ENCODE measurements around the gene FHAD1. TPM values are rescaled to one million over a fixed set of nuclear protein-coding genes. Genes with fewer than 3 reads are reported as not detected.
"Not testable (repeated sequence)": the region's sequence is repeated elsewhere in the genome, so short reads cannot be mapped to it uniquely, and the experiment has no call there.

The FHAD1 gene
- total RNA-seq, 2 experiments from 2014 or later: not detected

DNA sequence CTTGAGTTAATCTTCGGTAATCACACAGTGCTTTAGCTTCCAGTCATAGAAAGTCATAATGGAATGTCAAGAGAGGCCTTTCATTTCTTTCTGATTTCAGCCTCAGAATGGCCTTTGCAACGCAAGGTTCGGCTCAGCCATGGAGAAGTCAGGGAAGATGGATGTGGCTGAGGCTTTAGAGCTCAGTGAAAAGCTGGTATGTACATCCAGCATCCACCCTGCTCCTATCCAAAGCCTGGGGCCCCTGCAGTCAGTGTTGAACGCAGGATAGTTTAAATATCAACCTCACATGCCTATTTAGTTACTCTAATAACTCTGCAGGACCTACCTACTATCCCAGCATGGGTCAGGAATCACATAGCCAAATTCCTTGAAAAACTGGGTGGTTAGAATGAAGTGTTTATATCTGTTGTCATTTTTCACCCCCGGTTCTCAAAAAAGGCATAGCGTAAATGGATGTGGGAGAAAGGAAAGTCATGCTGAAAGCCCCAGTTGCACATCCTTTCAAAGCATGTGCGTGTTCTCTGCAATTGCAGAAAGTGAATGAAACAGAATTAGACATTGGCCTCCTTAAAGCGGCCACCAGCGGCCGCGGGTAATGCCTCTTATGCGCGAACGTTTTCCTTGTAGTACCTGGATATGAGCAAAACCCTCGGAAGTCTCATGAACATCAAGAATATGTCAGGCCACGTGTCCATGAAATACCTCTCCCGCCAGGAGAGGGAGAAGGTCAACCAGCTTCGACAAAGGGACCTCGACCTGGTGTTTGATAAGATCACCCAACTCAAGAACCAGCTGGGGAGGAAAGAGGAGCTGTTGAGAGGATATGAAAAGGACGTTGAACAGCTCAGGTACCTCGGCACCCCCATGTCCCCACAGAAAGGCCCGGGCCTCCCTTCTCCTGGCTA is 133.8 kb downstream of the FHAD1 start:
- Mint-ChIP-seq H3K27ac (no peak overlapping the region), H3K4me3 (no peak overlapping the region), H3K27me3 (peaks cover 23% of the 10 kb centered on the region), H3K4me1 (peaks cover 2% of the 10 kb centered on the region), H3K9me3 (no peaks in the 10 kb centered on the region), H3K36me3 (ENCODE audit: low read depth) (no peaks in the 10 kb centered on the region)
- ChIA-PET CTCF (no interaction called here), POLR2A (no interaction called here)
- DNase-seq: no peak

DNA sequence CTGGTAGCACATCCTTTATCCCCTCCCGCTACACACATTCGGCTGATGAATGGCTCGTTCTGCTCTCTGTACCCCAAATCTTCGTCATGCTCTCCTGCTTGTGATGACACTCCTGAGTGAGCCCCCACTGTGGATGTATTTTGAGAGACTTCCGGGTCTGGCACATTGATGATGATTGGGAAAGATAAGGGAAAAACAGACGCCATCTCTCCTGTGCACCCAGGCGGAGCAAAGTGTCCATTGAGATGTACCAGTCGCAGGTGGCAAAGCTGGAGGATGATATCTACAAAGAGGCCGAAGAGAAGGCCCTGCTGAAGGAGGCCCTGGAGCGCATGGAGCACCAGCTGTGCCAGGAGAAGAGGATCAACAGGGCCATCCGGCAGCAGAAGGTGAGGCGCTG is 134.8 kb downstream of the FHAD1 start:
- Mint-ChIP-seq H3K4me1 (peaks cover 5% of the 10 kb centered on the region), H3K27me3 (peaks cover 33% of the 10 kb centered on the region), H3K9me3 (no peaks in the 10 kb centered on the region), H3K27ac (no peak overlapping the region), H3K36me3 (ENCODE audit: low read depth) (no peaks in the 10 kb centered on the region), H3K4me3 (no peak overlapping the region)
- CTCF ChIA-PET: no interaction called here
- POLR2A ChIA-PET: no interaction called here
- no peak for DNase-seq

DNA sequence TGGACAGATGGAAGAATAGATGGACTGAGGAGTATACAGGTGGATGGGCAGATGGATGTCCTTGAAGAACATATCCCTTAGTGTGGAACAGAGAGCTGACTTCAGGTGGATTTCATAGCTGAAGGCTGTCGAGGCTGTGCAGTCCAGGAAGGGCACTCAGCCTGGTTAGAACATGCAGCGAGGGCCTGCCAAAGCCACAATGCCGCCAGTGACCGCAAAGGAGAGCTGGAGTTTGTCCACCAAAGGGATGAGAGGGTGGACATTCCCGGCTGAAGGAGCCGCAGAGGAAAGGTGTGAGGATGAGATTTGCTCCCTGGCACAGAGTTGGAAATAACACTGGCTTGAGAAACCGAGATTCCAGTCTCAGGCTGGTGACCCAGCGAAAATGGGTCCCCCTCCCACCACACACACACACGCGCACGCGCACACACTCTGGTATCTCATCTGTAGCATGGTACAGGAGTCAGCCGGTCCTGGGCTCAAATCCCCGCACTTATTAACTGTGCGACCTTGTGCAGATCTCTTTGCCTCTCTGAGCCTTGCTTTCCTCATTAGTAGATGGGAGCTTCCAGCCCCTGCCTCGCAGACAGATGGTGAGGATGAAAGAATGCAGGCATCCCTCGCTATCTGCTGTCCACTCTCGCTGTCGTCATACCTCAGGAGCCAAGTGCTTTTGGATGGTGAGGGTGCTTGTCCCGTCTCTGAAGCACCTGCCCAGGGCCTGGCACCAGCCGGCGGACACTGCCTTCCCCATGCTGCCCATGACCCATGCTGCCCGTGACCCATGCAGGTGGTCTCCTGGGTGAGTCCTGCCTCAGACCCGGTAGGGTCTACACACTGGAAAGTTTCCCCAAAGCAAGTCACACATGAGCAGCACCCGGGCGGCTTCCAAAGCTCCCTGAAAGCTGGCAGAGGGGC is 135.8 kb downstream of the FHAD1 start:
- no peaks in the 10 kb centered on the region for H3K9me3 Mint-ChIP-seq
- POLR2A ChIA-PET: no interaction called here
- H3K4me1 Mint-ChIP-seq: peaks cover 5% of the 10 kb centered on the region
- no peak for DNase-seq
- CTCF ChIA-PET: interaction anchor here (1.2 kb wide), 1 partner anchor 10 kb away, joined by 4 read pairs; no protein-coding TSS in a partner anchor
- H3K4me3 Mint-ChIP-seq: no peak overlapping the region
- peaks cover 34% of the 10 kb centered on the region for H3K27me3 Mint-ChIP-seq
- no peak overlapping the region for H3K27ac Mint-ChIP-seq
- no peaks in the 10 kb centered on the region for H3K36me3 Mint-ChIP-seq (ENCODE audit: low read depth)

DNA sequence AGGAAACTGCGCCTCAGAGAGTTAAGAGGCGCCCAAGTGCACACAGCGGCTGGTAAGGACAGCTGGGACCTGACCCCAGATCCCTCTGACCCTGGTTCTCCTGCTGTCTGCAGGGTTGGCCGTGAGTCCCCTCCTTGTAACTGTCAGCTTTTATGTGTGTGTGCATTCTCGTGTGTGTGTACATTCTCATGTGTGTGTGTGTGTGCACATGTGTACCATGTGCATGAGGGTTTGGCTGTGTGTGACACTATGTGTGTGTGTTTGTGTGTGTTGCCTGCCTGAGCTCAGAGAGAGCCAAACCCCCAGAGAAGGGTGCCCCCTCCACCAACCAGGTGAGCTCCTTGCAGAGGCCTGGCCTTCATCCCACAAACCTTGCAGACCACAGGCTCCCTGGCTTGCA is 136.8 kb downstream of the FHAD1 start:
- Mint-ChIP-seq H3K27me3 (peaks cover 29% of the 10 kb centered on the region), H3K9me3 (no peaks in the 10 kb centered on the region), H3K4me3 (no peak overlapping the region), H3K36me3 (ENCODE audit: low read depth) (no peaks in the 10 kb centered on the region), H3K4me1 (peaks cover 5% of the 10 kb centered on the region), H3K27ac (no peak overlapping the region)
- POLR2A ChIA-PET: no interaction called here
- CTCF ChIA-PET: interaction anchor here (1.2 kb wide), 1 partner anchor 11 kb away, joined by 4 read pairs; no protein-coding TSS in a partner anchor
- DNase-seq: no peak

DNA sequence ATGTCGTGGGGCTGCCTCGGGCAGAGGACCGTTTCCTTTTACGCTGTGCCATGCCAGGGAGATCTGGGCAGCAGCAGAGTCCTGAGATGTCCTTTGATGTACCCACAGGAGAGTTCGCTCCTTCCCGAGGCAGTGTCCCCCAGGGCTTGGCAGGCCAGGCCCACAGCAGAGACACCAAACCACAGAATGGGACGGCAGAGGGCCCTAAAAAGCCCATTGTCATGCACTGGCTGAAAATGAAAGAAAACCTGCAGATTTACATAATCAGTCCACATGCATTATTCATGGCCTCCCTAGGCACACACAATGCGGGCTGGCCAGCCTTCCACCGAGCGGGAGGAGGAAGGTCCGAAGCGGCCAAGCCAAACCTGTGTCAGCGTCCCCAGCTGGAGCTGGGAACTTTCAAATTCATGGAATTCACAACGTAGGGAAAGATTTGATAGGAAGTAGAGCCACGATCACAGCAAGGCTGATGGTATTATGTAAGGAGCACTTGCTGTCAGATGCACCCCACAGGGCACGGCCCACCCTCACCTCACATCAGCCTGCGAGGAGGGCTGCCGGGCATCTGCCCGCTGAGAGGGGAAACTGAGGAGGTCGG is 137.4 kb downstream of the FHAD1 start:
- Mint-ChIP-seq H3K27ac (no peak overlapping the region), H3K27me3 (peaks cover 28% of the 10 kb centered on the region), H3K36me3 (ENCODE audit: low read depth) (no peaks in the 10 kb centered on the region), H3K9me3 (no peaks in the 10 kb centered on the region), H3K4me1 (peaks cover 5% of the 10 kb centered on the region), H3K4me3 (peak overlapping the region; percentile 28)
- DNase-seq: no peak
- CTCF ChIA-PET: interaction anchor here (1.2 kb wide), 1 partner anchor 11 kb away, joined by 4 read pairs; no protein-coding TSS in a partner anchor
- POLR2A ChIA-PET: no interaction called here

DNA sequence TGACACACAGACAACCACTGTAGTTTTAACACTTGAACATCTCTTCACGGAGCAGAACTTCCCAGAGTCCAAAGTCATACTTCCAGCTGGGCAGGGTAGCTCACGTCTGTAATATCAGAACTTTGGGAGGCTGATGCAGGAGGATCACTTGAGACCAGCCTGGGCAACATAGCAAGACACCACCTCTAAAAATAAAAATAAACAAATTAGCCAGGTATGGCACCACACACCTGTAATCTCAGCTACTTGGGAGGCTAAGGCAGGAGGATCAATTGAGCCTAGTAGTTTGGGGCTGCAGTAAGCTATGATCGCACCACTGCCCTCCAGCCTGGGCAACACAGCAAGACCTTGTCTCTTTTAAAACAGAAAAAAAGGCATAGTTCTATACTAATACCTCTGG is 138.4 kb downstream of the FHAD1 start:
- Mint-ChIP-seq H3K4me3 (no peak overlapping the region), H3K36me3 (ENCODE audit: low read depth) (no peaks in the 10 kb centered on the region), H3K9me3 (no peaks in the 10 kb centered on the region), H3K4me1 (peaks cover 5% of the 10 kb centered on the region), H3K27ac (no peak overlapping the region), H3K27me3 (peaks cover 26% of the 10 kb centered on the region)
- ChIA-PET POLR2A (no interaction called here), CTCF (interaction anchor here (0.8 to 1.0 kb wide), 2 partner anchors 36 to 73 kb away, joined by 3 read pairs; no protein-coding TSS in a partner anchor)
- DNase-seq: no peak

DNA sequence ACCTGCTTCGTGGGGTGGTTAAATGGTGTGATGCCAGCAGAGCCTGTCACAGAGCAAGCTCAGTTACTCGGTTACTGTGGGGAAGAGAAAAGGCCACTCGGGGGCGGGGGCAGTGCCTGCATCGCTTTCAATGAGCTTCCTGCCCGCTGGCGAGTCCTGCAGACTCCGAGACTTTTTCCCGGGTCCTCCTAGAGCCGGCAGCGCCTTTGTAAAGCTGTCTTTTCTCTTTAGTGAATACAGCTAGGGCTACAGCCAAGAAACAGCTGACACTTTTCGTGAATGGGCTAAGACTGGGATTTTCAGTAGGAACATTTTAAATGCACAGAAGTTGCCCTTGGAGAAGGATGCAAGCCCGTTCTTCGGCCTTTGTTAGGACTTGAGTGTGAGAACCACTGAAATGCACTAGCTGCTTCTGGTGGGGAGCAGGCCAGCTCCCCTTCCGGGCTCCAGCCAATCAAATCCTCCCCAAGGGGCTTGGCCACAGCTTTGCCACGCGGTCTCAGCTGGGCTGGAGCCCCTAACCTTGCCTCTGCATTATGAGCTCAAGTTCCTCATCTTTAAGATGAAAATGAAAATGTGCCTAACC is 139.2 kb downstream of the FHAD1 start:
- peaks cover 29% of the 10 kb centered on the region for H3K27me3 Mint-ChIP-seq
- H3K9me3 Mint-ChIP-seq: no peaks in the 10 kb centered on the region
- no peak for DNase-seq
- H3K27ac Mint-ChIP-seq: no peak overlapping the region
- H3K36me3 Mint-ChIP-seq (ENCODE audit: low read depth): no peaks in the 10 kb centered on the region
- CTCF ChIA-PET: interaction anchor here (0.8 kb wide), 1 partner anchor 9 kb away, joined by 3 read pairs; no protein-coding TSS in a partner anchor
- peaks cover 5% of the 10 kb centered on the region for H3K4me1 Mint-ChIP-seq
- POLR2A ChIA-PET: no interaction called here
- H3K4me3 Mint-ChIP-seq: no peak overlapping the region

DNA sequence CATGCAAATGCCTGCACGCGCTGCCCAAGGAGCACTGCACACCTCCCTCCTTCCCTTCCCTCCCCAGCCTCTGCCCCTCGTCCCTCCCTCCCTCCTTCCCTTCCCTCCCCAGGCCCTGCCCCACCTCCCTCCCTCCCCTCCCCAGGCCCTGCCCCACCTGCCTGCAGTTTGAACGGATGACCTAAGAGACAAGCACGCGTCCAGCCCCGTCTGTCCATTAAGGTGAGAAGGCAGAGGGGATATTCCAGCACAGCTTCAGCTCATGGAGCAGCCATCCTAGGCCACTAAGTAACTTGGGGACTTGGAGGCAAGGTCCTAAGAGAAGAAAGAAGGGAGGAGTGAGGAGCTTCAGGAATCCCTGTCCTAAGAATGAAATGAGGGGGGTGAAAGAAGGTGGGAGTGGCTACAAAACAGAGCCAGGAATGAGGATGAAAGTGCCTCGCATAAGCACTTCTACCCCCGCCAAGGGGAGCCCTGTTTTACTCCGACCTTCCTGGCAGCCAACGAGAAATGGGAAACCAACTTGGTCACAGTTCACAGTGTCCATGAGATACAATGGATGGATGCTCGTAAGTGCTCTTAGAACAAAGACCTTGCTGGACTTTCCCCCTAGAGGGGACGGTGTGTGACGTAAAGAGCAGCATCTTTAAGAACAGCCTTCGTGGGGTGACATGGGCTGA is 141.3 kb downstream of the FHAD1 start:
- H3K27me3 Mint-ChIP-seq: peaks cover 34% of the 10 kb centered on the region
- H3K4me3 Mint-ChIP-seq: no peak overlapping the region
- DNase-seq: no peak
- H3K27ac Mint-ChIP-seq: no peak overlapping the region
- CTCF ChIA-PET: interaction anchor here (1.2 to 1.7 kb wide), 2 partner anchors 11 to 65 kb away, joined by 4 read pairs; no protein-coding TSS in a partner anchor
- no peaks in the 10 kb centered on the region for H3K9me3 Mint-ChIP-seq
- peaks cover 5% of the 10 kb centered on the region for H3K4me1 Mint-ChIP-seq
- POLR2A ChIA-PET: no interaction called here
- H3K36me3 Mint-ChIP-seq (ENCODE audit: low read depth): no peaks in the 10 kb centered on the region

DNA sequence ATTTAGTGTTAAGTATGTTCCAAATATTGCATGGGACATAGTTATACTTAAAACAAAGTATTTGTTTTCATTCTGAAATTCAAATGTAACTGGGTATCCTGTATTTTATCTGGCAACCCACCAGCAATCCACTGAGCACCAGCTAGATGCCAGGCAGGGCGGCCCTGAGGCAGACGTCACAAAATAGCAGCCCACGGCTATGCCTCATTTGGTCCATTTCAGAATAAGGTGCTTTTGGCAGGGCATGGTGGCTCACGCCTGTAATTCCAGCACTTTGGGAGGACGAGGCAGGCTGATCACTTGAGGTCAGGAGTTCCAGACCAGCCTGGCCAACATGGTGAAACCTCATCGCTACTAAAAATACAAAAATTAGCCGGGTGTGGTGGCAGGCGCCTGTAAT is 142.8 kb downstream of the FHAD1 start:
- CTCF ChIA-PET: interaction anchor here (1.2 to 1.7 kb wide), 2 partner anchors 12 to 66 kb away, joined by 4 read pairs; no protein-coding TSS in a partner anchor
- H3K4me3 Mint-ChIP-seq; H3K4me1 Mint-ChIP-seq; H3K9me3 Mint-ChIP-seq; H3K36me3 Mint-ChIP-seq (ENCODE audit: low read depth); DNase-seq; H3K27ac Mint-ChIP-seq; POLR2A ChIA-PET: not testable (repeated sequence)
- H3K27me3 Mint-ChIP-seq: peaks cover 31% of the 10 kb centered on the region

DNA sequence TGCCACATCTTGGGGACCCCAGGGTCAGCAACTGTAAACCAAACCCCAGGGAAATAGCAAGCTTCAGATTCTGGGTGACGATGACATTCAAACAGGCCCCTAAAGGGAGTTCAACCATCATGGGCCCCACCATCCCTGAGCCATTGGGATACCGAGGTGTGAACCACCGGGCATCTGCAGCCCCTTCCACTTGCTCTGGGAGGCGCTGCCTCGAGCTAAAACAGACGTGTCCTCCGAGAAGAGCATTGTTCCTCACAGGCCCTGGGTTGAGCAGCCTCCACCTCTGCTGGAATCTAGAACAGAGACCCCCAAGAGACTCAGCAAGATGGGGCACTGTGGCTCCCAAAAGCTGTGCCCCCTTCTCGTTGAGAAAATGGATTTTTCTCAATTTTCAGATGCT is 143.6 kb downstream of the FHAD1 start:
- Mint-ChIP-seq H3K36me3 (ENCODE audit: low read depth) (no peaks in the 10 kb centered on the region), H3K9me3 (no peaks in the 10 kb centered on the region), H3K4me1 (peaks cover 3% of the 10 kb centered on the region), H3K27me3 (peaks cover 26% of the 10 kb centered on the region), H3K4me3 (no peak overlapping the region), H3K27ac (no peak overlapping the region)
- CTCF ChIA-PET: no interaction called here
- DNase-seq: no peak
- POLR2A ChIA-PET: no interaction called here

DNA sequence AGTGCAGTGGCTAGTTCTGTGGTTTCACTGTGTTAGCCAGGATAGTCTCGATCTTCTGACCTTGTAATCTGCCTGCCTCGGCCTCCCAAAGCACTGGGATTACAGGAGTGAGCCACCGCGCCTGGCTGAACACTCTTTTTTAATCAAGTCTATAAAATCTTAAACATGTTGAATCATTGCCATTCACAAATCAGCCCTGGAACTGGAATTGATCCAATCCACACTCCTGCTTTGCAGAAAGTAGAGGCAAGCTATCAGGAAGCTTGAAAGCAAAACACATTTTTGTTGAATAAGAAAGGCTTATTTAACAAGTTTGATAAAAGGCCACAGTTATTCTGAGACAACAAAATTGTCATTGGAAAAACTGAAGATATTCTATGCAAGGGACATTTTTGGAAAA is 144.3 kb downstream of the FHAD1 start:
- peaks cover 19% of the 10 kb centered on the region for H3K27me3 Mint-ChIP-seq
- H3K4me3 Mint-ChIP-seq: no peak overlapping the region
- peaks cover 2% of the 10 kb centered on the region for H3K4me1 Mint-ChIP-seq
- H3K27ac Mint-ChIP-seq: no peak overlapping the region
- POLR2A ChIA-PET: no interaction called here
- no peaks in the 10 kb centered on the region for H3K36me3 Mint-ChIP-seq (ENCODE audit: low read depth)
- no peak for DNase-seq
- CTCF ChIA-PET: no interaction called here
- no peaks in the 10 kb centered on the region for H3K9me3 Mint-ChIP-seq

Measured in activated CD4-positive, alpha-beta T cell treated with anti-CD3 and anti-CD28 coated beads, Interleukin-2, amount 10 ng/mL, durations not matched to agents 7 days and 5 days (primary cell).